Measurements from ENCODE around the gene MROH2A.
"Not testable (repeated sequence)": the region's sequence is repeated elsewhere in the genome, so short reads cannot be mapped to it uniquely, and the experiment has no call there.

The MROH2A gene

DNA sequence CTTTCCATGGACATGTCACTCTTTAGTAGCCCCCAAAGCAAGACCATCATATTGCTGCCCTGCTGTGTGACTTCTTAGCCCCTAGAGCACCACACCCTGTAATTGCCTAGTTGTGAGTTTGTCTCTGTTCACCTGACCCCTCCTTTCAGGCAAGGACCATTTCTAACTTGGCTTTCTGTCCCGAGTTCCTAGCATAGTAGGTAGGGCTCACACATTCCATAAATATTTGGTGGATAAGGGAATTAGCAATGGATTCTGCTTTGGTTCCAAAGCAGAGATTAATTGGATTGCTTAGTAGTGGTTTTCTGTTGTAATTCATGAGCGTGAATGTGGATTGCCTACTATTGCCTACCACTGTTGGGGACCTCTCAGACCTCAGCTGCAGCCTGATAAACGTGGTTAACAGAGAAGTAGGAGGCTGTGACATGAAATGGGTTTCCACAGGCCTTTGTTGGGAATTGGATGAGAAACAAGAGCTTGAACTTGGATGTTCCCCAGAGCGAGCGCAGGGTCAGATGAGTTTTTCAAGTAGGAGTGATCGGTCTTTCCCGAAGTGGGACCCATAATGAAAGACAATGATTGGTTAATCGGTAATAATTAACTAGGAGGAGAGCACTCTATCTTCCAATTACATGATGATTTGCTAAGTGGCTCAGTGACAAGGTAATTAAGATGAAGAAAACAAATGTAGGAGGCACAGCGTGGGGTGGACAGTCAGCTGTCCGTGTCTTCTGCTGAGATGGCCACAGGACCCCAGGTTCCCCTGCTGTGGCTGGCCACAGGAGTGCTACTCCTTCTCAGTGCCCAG, 31.5 kb upstream of the MROH2A start:
- TF ChIP-seq SNAI2 (CRISPR knock-in tag; IDR thresholded peaks at IDR 0.05) (no peak), TCF4 (CRISPR knock-in tag; IDR thresholded peaks at IDR 0.05; ENCODE audit: borderline replicate concordance) (no peak), RARB (CRISPR knock-in tag; IDR thresholded peaks at IDR 0.05) (no peak), ISL1 (CRISPR knock-in tag; IDR thresholded peaks at IDR 0.05) (peak; percentile 47)
- TF ChIP-seq, protein P1, sequence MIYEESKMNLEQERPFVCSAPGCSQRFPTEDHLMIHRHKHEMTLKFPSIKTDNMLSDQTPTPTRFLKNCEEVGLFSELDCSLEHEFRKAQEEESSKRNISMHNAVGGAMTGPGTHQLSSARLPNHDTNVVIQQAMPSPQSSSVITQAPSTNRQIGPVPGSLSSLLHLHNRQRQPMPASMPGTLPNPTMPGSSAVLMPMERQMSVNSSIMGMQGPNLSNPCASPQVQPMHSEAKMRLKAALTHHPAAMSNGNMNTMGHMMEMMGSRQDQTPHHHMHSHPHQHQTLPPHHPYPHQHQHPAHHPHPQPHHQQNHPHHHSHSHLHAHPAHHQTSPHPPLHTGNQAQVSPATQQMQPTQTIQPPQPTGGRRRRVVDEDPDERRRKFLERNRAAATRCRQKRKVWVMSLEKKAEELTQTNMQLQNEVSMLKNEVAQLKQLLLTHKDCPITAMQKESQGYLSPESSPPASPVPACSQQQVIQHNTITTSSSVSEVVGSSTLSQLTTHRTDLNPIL (CRISPR knock-in tag; IDR thresholded peaks at IDR 0.05; ENCODE audit: low read depth) = no peak
- ATAC-seq = no peak

DNA sequence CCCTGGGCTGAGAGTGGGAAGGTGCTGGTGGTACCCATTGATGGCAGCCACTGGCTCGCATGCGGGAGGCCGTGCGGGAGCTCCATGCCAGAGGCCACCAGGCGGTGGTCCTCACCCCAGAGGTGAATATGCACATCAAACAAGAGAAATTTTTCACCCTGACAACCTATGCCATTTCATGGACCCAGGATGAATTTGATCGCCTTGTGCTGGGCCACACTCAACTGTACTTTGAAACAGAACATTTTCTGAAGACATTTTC, 30.9 kb upstream of the MROH2A start:
- no peak for ATAC-seq
- no peak for TF ChIP-seq ZNF8 (CRISPR knock-in tag; IDR thresholded peaks at IDR 0.05)

DNA sequence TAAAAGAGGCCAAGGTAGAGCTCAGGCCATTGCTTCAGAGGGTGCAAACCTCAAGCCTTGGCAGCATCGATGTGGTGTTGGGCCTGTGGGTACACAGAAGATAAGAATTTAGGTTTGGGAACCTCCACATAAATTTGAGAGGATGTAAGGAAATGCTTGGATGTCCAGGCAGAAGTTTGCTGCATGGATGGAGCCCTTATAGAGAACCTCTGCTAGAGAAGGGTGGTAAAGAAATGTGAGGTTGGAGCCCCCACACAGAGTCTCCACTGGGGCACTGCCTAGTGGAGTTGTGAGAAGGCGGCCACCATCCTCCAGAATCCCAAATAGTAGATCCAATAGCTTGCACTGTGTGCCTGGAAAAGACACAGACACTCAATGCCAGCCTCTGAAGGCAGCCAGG, 27.4 kb upstream of the MROH2A start:
- ATAC-seq = not testable (repeated sequence)

DNA sequence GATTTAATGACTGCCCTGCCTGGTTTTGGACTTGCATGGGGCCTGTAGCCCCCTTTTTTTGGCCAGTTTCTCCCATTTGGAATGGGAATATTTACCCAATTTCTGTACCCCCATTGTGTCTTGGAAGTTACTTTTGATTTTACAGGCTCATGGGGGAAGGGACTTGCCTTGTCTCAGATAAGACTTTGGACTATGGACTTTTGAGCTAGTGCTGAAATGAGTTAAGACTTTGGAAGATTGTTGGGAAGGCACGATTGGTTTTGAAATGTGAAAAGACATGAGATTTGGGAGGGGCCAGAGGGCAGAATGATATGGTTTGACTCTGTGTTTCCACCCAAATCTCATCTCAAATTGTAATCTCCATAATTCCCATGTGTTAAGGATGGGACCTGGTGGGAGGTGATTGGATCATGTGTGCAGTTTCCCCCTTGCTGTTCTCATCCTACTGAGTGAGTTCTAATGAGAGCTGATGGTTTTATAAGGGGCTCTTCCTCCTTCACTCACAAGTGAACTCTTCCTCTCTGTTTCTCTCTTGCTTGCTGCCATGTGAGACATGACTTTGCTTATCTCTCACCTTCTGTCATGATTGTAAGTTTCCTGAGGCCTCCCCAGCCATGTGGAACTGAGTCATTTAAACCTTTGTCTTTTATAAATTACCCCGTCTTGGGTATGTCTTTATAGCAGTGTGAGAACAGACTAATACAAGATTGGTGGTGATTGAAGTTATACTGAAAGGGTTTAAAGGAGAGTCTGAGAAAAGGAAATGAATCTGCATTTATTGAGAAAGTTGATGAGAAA, 26.7 kb upstream of the MROH2A start:
- not testable (repeated sequence) for ATAC-seq

DNA sequence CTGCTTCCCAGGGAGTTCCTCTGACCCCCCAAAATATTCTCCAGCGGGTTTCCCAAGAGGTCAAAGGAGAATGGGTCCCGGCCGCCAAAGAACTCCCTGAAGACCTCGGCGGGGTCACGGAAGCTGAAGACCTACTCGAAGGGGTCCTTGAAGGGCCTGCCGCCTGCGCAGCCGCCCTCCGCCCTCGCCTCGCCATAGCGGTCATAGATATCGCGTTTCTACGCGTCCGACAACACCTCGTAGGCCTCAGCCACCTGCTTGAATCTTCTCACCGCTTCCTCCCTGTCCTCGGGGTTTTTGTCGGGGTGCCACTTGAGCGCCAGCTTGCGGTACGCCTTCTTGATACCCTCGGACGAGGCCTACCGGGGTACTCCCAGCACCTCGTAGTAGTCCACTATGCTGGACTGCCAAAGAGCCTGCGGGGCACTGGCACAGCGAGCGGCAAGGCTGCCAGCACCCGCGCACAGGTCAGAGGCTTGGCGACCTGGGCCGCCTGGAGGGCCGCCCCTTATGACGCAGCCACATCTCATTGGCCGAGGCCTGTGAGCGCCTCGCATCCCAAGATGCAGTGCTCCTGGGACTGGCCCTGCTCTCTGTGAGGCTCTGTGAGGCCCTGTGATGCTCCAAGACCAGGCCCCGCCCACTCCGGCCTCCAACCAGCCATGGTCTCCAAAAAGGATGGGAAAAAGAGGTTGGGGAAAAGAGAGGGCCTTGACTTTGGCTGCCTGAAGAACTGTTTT, 23.1 kb upstream of the MROH2A start:
- no peak for ATAC-seq
- TF ChIP-seq, protein P2, sequence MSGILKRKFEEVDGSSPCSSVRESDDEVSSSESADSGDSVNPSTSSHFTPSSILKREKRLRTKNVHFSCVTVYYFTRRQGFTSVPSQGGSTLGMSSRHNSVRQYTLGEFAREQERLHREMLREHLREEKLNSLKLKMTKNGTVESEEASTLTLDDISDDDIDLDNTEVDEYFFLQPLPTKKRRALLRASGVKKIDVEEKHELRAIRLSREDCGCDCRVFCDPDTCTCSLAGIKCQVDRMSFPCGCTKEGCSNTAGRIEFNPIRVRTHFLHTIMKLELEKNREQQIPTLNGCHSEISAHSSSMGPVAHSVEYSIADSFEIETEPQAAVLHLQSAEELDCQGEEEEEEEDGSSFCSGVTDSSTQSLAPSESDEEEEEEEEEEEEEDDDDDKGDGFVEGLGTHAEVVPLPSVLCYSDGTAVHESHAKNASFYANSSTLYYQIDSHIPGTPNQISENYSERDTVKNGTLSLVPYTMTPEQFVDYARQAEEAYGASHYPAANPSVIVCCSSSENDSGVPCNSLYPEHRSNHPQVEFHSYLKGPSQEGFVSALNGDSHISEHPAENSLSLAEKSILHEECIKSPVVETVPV (CRISPR knock-in tag; IDR thresholded peaks at IDR 0.05) = no peak
- no peak for TF ChIP-seq BACH2 (CRISPR knock-in tag; IDR thresholded peaks at IDR 0.05; ENCODE audit: borderline replicate concordance)
- no peak for TF ChIP-seq ZFP30 (CRISPR knock-in tag; IDR thresholded peaks at IDR 0.05)
- TF ChIP-seq RARB (CRISPR knock-in tag; IDR thresholded peaks at IDR 0.05) = no peak
- TF ChIP-seq ZNF8 (CRISPR knock-in tag; IDR thresholded peaks at IDR 0.05) = no peak
- no peak for TF ChIP-seq GLIS3 (CRISPR knock-in tag; IDR thresholded peaks at IDR 0.05)
- TF ChIP-seq SNAI2 (CRISPR knock-in tag; IDR thresholded peaks at IDR 0.05) = no peak
- no peak for TF ChIP-seq TCF4 (CRISPR knock-in tag; IDR thresholded peaks at IDR 0.05; ENCODE audit: borderline replicate concordance)
- no peak for TF ChIP-seq TOX (CRISPR knock-in tag; IDR thresholded peaks at IDR 0.05; ENCODE audit: borderline replicate concordance)
- TF ChIP-seq, protein P1 (CRISPR knock-in tag; IDR thresholded peaks at IDR 0.05; ENCODE audit: low read depth) = no peak
- TF ChIP-seq ISL1 (CRISPR knock-in tag; IDR thresholded peaks at IDR 0.05) = no peak
- TF ChIP-seq OSR1 (CRISPR knock-in tag; IDR thresholded peaks at IDR 0.05) = no peak
- TF ChIP-seq ZC3H10 (CRISPR knock-in tag; IDR thresholded peaks at IDR 0.05) = no peak
- no peak for TF ChIP-seq ZNF565 (CRISPR knock-in tag; conservative IDR thresholded peaks at IDR 0.05; ENCODE audit: low read depth)
- no peak for TF ChIP-seq ESRRG (CRISPR knock-in tag; IDR thresholded peaks at IDR 0.05)

DNA sequence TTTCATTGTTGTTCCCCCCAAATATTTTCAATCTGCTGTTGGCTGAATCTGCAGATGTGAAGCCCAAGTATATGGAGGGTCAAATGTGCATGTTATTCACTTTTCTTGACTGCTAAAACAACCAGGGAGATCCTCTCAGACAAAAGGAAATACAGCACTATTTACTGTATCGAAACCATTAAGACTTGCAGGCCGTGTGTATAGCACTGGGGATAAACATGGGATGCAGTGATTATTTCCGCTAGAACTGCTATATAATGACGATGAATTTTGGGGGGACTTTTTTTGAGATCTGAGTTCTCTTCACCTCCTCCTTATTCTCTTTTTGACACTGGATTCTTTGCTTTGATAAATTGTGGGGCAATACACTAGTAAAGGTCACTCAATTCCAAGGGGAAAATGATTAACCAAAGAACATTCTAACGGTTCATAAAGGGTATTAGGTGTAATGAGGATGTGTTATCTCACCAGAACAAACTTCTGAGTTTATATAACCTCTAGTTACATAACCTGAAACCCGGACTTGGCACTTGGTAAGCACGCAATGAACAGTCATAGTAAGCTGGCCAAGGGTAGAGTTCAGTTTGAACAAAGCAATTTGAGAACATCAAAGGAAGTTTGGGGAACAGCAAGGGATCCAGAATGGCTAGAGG, 21.6 kb upstream of the MROH2A start:
- no peak for ATAC-seq
- TF ChIP-seq, protein P2 (CRISPR knock-in tag; IDR thresholded peaks at IDR 0.05) = no peak
- TF ChIP-seq BACH2 (CRISPR knock-in tag; IDR thresholded peaks at IDR 0.05; ENCODE audit: borderline replicate concordance) (no peak), ZFP30 (CRISPR knock-in tag; IDR thresholded peaks at IDR 0.05) (no peak), ZFP3 (CRISPR knock-in tag; IDR thresholded peaks at IDR 0.05) (no peak), ARNTL (CRISPR knock-in tag; IDR thresholded peaks at IDR 0.05; ENCODE audit: borderline replicate concordance, low read depth) (no peak), SNAI2 (CRISPR knock-in tag; IDR thresholded peaks at IDR 0.05) (no peak), RARB (CRISPR knock-in tag; IDR thresholded peaks at IDR 0.05) (no peak), PPARA (CRISPR knock-in tag; IDR thresholded peaks at IDR 0.05; ENCODE audit: borderline replicate concordance) (no peak), TCF4 (CRISPR knock-in tag; IDR thresholded peaks at IDR 0.05; ENCODE audit: borderline replicate concordance) (no peak), ZNF70 (CRISPR knock-in tag; IDR thresholded peaks at IDR 0.05) (no peak), GLIS3 (CRISPR knock-in tag; IDR thresholded peaks at IDR 0.05) (no peak), ZNF565 (CRISPR knock-in tag; conservative IDR thresholded peaks at IDR 0.05; ENCODE audit: low read depth) (no peak)
- TF ChIP-seq, protein P3, sequence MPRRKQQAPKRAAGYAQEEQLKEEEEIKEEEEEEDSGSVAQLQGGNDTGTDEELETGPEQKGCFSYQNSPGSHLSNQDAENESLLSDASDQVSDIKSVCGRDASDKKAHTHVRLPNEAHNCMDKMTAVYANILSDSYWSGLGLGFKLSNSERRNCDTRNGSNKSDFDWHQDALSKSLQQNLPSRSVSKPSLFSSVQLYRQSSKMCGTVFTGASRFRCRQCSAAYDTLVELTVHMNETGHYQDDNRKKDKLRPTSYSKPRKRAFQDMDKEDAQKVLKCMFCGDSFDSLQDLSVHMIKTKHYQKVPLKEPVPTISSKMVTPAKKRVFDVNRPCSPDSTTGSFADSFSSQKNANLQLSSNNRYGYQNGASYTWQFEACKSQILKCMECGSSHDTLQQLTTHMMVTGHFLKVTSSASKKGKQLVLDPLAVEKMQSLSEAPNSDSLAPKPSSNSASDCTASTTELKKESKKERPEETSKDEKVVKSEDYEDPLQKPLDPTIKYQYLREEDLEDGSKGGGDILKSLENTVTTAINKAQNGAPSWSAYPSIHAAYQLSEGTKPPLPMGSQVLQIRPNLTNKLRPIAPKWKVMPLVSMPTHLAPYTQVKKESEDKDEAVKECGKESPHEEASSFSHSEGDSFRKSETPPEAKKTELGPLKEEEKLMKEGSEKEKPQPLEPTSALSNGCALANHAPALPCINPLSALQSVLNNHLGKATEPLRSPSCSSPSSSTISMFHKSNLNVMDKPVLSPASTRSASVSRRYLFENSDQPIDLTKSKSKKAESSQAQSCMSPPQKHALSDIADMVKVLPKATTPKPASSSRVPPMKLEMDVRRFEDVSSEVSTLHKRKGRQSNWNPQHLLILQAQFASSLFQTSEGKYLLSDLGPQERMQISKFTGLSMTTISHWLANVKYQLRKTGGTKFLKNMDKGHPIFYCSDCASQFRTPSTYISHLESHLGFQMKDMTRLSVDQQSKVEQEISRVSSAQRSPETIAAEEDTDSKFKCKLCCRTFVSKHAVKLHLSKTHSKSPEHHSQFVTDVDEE (CRISPR knock-in tag; IDR thresholded peaks at IDR 0.05) = no peak

Data from SK-N-SH treated with all-trans-retinoic acid at 6 μM for 48 hours (cell line).